HG02571 (cell line): ENCODE measurements around the gene TCP11.

Source experiments
- ATAC-seq: cut with Tn5 transposase; IDR thresholded peaks from one replicate; pipeline ENCODE4 v1.9.1; 2021; ENCODE audit warnings: mild to moderate bottlenecking, moderate library complexity; ENCODE audit not compliant: unreplicated experiment

The TCP11 gene

DNA sequence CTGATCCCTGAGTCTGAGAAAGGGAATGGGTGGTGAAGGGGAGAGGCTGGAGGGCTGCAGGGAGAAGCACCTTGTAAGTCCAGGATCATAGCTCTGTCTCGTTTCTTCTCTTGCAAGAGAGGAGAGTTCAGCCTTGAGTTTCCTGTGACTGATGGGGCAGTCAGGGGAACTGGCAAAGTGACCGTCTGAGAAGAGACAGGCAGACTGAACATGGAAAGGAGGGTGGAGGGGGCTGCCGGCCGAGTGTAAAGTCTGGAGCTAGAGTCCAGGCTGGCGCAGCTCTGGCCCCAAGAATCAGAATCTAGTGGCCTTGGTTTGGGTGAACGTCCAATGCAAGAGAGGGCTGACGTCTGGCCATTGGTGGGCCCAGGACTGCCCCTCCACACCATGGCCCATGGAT, 72.5 kb downstream of the TCP11 start:
- no peak for ATAC-seq

- ATAC-seq, result no peak
These were observed 72.9 kb downstream of the TCP11 start for GRCh38 chr6:35068206-35068605.
